ENCODE data around the gene DNLZ. TPM values are rescaled to one million over a fixed set of nuclear protein-coding genes. Genes with fewer than 3 reads are reported as not detected.

The DNLZ gene
- total and polyA plus RNA-seq, 9 of the 15 experiments (the other 6 are each of a cell fraction or from before 2014, with no cell fraction given) = 0.17 to 44.6 (median 3.4) TPM

DNA sequence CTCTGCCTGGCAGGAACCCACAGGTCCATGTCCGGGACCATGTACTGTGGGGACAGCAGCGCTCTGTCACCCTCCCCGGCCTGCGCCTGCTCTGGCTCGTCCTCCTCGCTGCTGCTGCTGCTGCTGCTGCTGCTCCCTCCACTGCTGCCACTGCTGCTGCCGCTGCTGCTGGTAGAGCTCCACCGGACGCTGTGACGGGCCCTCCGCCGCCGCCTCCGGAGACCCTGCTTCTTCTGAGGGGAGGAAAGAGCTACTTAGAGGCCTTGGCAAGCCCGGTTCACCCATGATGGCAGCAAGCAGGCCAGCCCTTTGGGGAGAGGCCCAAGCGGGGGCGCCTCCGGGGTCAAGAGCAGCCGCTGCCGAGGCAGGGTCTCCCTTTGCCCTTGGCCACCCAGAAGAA is 19.9 kb upstream of the DNLZ start:
- DNase-seq (ENCODE audit: extremely low read depth in 1 of 4, low spot score in 3 of 4) = no peak
- Histone ChIP-seq H2AFZ (ENCODE audit: low read depth, low read length) (no peak overlapping the region), H3K9me3 (replicated peaks; ENCODE audit: control insufficient read depth, insufficient read depth, low read depth, low read length) (no peaks in the 10 kb centered on the region), H3K27me3 (ENCODE audit: control insufficient read depth in 2 of 2, insufficient read depth in 2 of 2, low read length in 2 of 2) (no peaks in the 10 kb centered on the region), H3K79me2 (ENCODE audit: control insufficient read depth, insufficient read depth, low read length) (no peaks in the 10 kb centered on the region), H3K36me3 (ENCODE audit: control insufficient read depth, insufficient read depth, low read length) (peaks cover 94% of the 10 kb centered on the region; the same call in 2 of the 3 replicates), H3K4me2 (ENCODE audit: insufficient read depth, low read length) (no peak overlapping the region), H4K20me1 (replicated peaks; ENCODE audit: control insufficient read depth, insufficient read depth, low read length) (no peaks in the 10 kb centered on the region), H3K27ac (ENCODE audit: extremely low read depth, low read depth, low read length) (no peak overlapping the region), H3K9ac (ENCODE audit: insufficient read depth in 1 of 2, low read depth in 2 of 2, low read length in 2 of 2) (no peak overlapping the region), H3K9me1 (ENCODE audit: control insufficient read depth, insufficient read depth, low read length) (no peaks in the 10 kb centered on the region), H3K4me3 (no peak overlapping the region), H3K4me1 (replicated peaks in 1 of 2; ENCODE audit: control insufficient read depth in 2 of 2, insufficient read depth in 2 of 2, low read length in 2 of 2) (peaks cover 0 to 20% of the 10 kb centered on the region in 2 experiments; a peak in 1 of 5 replicates)
- POLR2A ChIA-PET = interaction anchor here (0.6 to 0.7 kb wide), 3 partner anchors 21 to 101 kb away, joined by 3 to 4 read pairs (median 3); no protein-coding TSS in a partner anchor
- CTCF ChIA-PET (ENCODE audit: low intra/inter-chr PET ratio) = no interaction called here
- intact Hi-C loops (cut with micrococcal nuclease) (no loop called here), in situ Hi-C loops (cut with MboI) (no loop called here)
- no peak for ATAC-seq
- BruUV-seq (replicated peaks) = no TSS peak
- WGBS (ENCODE audit: insufficient coverage, low coverage, missing lambda C conversion rate) = 96% methylated on average over 14 of the region's 20 CpGs
- no peak for FAIRE-seq
- TF ChIP-seq POLR2A (conservative IDR thresholded peaks at IDR 0.05) (no peak), HDAC1 (IDR thresholded peaks at IDR 0.05) (no peak), RBM25 (IDR thresholded peaks at IDR 0.05; ENCODE audit: low read depth, low read length, severe bottlenecking) (no peak), ELF1 (tag; IDR thresholded peaks at IDR 0.05) (no peak), BCOR (IDR thresholded peaks at IDR 0.05) (no peak), ZC3H8 (IDR thresholded peaks at IDR 0.05) (no peak), POU5F1 (IDR thresholded peaks at IDR 0.05; ENCODE audit: borderline replicate concordance, low read depth, low read length, partially characterized antibody) (no peak), GABPB2 (CRISPR knock-in tag; conservative IDR thresholded peaks at IDR 0.05) (no peak), MGA (IDR thresholded peaks at IDR 0.05) (no peak), FOXA1 (IDR thresholded peaks at IDR 0.05; ENCODE audit: borderline replicate concordance) (no peak), ATF1 (CRISPR knock-in tag; IDR thresholded peaks at IDR 0.05) (no peak), ATF1 (tag; IDR thresholded peaks at IDR 0.05) (no peak)
- TF ChIP-seq, protein P1, sequence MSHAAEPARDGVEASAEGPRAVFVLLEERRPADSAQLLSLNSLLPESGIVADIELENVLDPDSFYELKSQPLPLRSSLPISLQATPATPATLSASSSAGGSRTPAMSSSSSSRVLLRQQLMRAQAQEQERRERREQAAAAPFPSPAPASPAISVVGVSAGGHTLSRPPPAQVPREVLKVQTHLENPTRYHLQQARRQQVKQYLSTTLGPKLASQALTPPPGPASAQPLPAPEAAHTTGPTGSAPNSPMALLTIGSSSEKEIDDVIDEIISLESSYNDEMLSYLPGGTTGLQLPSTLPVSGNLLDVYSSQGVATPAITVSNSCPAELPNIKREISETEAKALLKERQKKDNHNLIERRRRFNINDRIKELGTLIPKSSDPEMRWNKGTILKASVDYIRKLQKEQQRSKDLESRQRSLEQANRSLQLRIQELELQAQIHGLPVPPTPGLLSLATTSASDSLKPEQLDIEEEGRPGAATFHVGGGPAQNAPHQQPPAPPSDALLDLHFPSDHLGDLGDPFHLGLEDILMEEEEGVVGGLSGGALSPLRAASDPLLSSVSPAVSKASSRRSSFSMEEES (CRISPR knock-in tag; IDR thresholded peaks at IDR 0.05) = no peak

Data from K562 (cell line).